A549 treated with RU486 at 1 μM for 4 hours (cell line): Measurements from ENCODE around the gene ATP5MG. TPM values are rescaled to one million over a fixed set of nuclear protein-coding genes. Genes with fewer than 3 reads are reported as not detected.

Source experiments
- total RNA-seq: library from RNA; stranded (reverse); fragments of 200-300 nt; extraction: Qiagen RNA extraction; gene quantifications from 5 replicates; pipeline ENCODE4 v1.2.3, GENCODE V29; 2022; ENCODE audit warnings: low read depth

The ATP5MG gene
- total RNA-seq: 164 to 227 TPM (median 194 TPM) in 5 replicates

GRCh38 chr11:118401151-118401879 lies at the start of gene ATP5MG:
Gene ATP5MG (plus strand): TSS chr11:118401606. CDS start chr11:118401666, 60 bp downstream.

GRCh38 chr11:118359295-118359958 lies 42.0 kb upstream of the ATP5MG start, which contains the start of gene UBE4A:
Gene UBE4A (plus strand): TSS chr11:118359600. CDS start chr11:118365081, 5,481 bp downstream.

GRCh38 chr11:118435893-118436624 lies 34.7 kb downstream of the ATP5MG start, which contains the start of gene KMT2A:
Gene KMT2A (plus strand): TSS chr11:118436492. CDS start chr11:118436513, 21 bp downstream.

Other genes starting within 250 kb of the ATP5MG start
- gene SCN4B, start 248.8 kb upstream of the ATP5MG start, total RNA-seq: 0.07 to 0.16 TPM (median 0.07 TPM) in 3 of 5 replicates, not detected in the others
- not detected in 5 replicates for gene SCN2B, start 225.0 kb upstream of the ATP5MG start, total RNA-seq
- not detected in 5 replicates for gene JAML, start 176.6 kb upstream of the ATP5MG start, total RNA-seq
- 0.22 to 0.38 TPM (median 0.33 TPM) in 5 replicates for gene MPZL3, start 149.2 kb upstream of the ATP5MG start, total RNA-seq
- 0.06 to 0.19 TPM in 2 of 5 replicates, not detected in the others for gene MPZL2, start 137.3 kb upstream of the ATP5MG start, total RNA-seq
- gene CD3E, start 96.9 kb upstream of the ATP5MG start, total RNA-seq: not detected in 5 replicates
- gene CD3D, start 58.9 kb upstream of the ATP5MG start, total RNA-seq: 0.64 TPM in 1 of 5 replicates, not detected in the others
- not detected in 5 replicates for gene CD3G, start 57.3 kb upstream of the ATP5MG start, total RNA-seq
- 6.8 to 10.9 TPM (median 10.4 TPM) in 5 replicates for gene UBE4A, start 42.0 kb upstream of the ATP5MG start, total RNA-seq
- 10.9 to 13.7 TPM (median 13.0 TPM) in 5 replicates for gene KMT2A, start 34.9 kb downstream of the ATP5MG start, total RNA-seq
- not detected in 5 replicates for gene TTC36, start 125.9 kb downstream of the ATP5MG start, total RNA-seq
- 0.31 to 0.83 TPM (median 0.67 TPM) in 5 replicates for gene TMEM25, start 129.6 kb downstream of the ATP5MG start, total RNA-seq
- 15.5 to 17.8 TPM (median 16.4 TPM) in 5 replicates for gene IFT46, start 164.3 kb downstream of the ATP5MG start, total RNA-seq
- 82.9 to 104 TPM (median 90.8 TPM) in 5 replicates for gene ARCN1, start 170.8 kb downstream of the ATP5MG start, total RNA-seq
- gene PHLDB1, start 206.0 kb downstream of the ATP5MG start, total RNA-seq: 9.3 to 10.8 TPM (median 10.0 TPM) in 5 replicates